Measurements from ENCODE around the gene KRT33B.

DNA sequence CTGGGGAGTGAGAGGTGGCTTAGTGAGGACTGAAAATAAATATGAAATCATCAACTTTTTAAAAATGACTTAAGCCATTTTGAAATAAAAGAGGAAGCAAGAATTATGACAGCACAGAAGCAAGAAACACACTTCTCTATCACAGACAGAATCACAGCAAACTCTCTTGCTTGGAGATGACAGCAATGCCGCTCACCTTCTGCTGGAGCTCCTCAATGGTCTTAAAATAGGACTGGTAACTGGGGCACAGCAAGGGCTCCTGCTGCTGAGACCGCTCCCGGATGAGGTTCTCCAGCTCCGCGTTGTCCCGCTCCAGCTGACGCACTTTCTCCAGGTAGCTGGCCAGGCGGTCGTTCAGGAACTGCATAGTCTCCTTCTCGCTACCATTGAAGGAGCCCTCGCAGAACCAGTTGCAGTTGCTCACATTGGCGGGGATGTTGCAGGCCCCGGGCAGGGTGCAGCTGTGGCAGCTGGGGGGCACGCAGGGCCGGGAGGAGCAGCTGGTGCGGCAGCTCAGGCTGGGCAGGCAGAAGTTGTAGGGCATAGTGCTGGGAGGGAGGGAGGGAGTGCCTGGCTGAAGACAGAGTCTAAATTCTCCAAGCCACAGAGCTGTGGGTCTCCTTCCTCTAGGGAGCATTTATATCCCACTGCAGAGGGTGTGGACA lies 27.5 kb upstream of the KRT33B start, which contains the start of gene KRT31:
- TF ChIP-seq, protein P1, sequence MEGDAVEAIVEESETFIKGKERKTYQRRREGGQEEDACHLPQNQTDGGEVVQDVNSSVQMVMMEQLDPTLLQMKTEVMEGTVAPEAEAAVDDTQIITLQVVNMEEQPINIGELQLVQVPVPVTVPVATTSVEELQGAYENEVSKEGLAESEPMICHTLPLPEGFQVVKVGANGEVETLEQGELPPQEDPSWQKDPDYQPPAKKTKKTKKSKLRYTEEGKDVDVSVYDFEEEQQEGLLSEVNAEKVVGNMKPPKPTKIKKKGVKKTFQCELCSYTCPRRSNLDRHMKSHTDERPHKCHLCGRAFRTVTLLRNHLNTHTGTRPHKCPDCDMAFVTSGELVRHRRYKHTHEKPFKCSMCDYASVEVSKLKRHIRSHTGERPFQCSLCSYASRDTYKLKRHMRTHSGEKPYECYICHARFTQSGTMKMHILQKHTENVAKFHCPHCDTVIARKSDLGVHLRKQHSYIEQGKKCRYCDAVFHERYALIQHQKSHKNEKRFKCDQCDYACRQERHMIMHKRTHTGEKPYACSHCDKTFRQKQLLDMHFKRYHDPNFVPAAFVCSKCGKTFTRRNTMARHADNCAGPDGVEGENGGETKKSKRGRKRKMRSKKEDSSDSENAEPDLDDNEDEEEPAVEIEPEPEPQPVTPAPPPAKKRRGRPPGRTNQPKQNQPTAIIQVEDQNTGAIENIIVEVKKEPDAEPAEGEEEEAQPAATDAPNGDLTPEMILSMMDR (IDR thresholded peaks at IDR 0.05 in 4 of 5, conservative IDR thresholded peaks at IDR 0.05 in 1 of 5): no peak
- no peak for TF ChIP-seq POLR2A (IDR thresholded peaks at IDR 0.05)

Measured in gastrocnemius medialis (tissue), 4 donors.